ENCODE measurements around the gene DNAJC13. TPM values are rescaled to one million over a fixed set of nuclear protein-coding genes. Genes with fewer than 3 reads are reported as not detected.

DNAJC13 gene
- total RNA-seq, 1 donor from 2014 or later, result 32.8 TPM

- intact Hi-C loops (cut with micrococcal nuclease), result no loop called here
- H3K27me3 Mint-ChIP-seq (ENCODE audit: low read depth), result no peaks in the 10 kb centered on the region
- peaks cover 8% of the 10 kb centered on the region for H3K4me1 Mint-ChIP-seq (ENCODE audit: low read depth)
- no peaks in the 10 kb centered on the region for H3K9me3 Mint-ChIP-seq
- no peak overlapping the region for H3K27ac Mint-ChIP-seq
- H3K36me3 Mint-ChIP-seq (ENCODE audit: low read depth), result peaks cover 30% of the 10 kb centered on the region
- no peak for DNase-seq (ENCODE audit: low spot score)
- H3K4me3 Mint-ChIP-seq (ENCODE audit: low read depth), result no peak overlapping the region
Measured at GRCh38 chr3:132448216-132448961, 31.1 kb downstream of the DNAJC13 start.

GRCh38 chr3:132456136-132456535 is 38.8 kb downstream of the DNAJC13 start:
- Mint-ChIP-seq H3K4me1 (ENCODE audit: low read depth) (no peaks in the 10 kb centered on the region), H3K27me3 (ENCODE audit: low read depth) (no peaks in the 10 kb centered on the region), H3K27ac (no peak overlapping the region), H3K9me3 (no peaks in the 10 kb centered on the region), H3K36me3 (ENCODE audit: low read depth) (peaks cover 77% of the 10 kb centered on the region), H3K4me3 (ENCODE audit: low read depth) (no peak overlapping the region)
- intact Hi-C loops (cut with micrococcal nuclease), result no loop called here
- DNase-seq (ENCODE audit: low spot score), result no peak

- Mint-ChIP-seq H3K36me3 (ENCODE audit: low read depth) (peaks cover 77% of the 10 kb centered on the region), H3K9me3 (no peaks in the 10 kb centered on the region)
- intact Hi-C loops (cut with micrococcal nuclease), result no loop called here
Measured at GRCh38 chr3:132456571-132456970, 39.3 kb downstream of the DNAJC13 start.

GRCh38 chr3:132457286-132457685 is 40.0 kb downstream of the DNAJC13 start:
- Mint-ChIP-seq H3K9me3 (no peaks in the 10 kb centered on the region), H3K4me3 (ENCODE audit: low read depth) (no peak overlapping the region), H3K27me3 (ENCODE audit: low read depth) (no peaks in the 10 kb centered on the region), H3K27ac (no peak overlapping the region), H3K4me1 (ENCODE audit: low read depth) (no peaks in the 10 kb centered on the region), H3K36me3 (ENCODE audit: low read depth) (peaks cover 72% of the 10 kb centered on the region)
- intact Hi-C loops (cut with micrococcal nuclease), result no loop called here
- no peak for DNase-seq (ENCODE audit: low spot score)

More at GRCh38 chr3:132456571-132456970, 39.3 kb downstream of the DNAJC13 start:
- Mint-ChIP-seq H3K4me3 (ENCODE audit: low read depth) (no peak overlapping the region), H3K27ac (no peak overlapping the region), H3K27me3 (ENCODE audit: low read depth) (no peaks in the 10 kb centered on the region), H3K4me1 (ENCODE audit: low read depth) (no peaks in the 10 kb centered on the region)
- no peak for DNase-seq (ENCODE audit: low spot score)

GRCh38 chr3:132459551-132459950 is 42.2 kb downstream of the DNAJC13 start:
- Mint-ChIP-seq H3K27ac (no peak overlapping the region), H3K27me3 (ENCODE audit: low read depth) (no peaks in the 10 kb centered on the region), H3K4me3 (ENCODE audit: low read depth) (no peak overlapping the region), H3K36me3 (ENCODE audit: low read depth) (peaks cover 59% of the 10 kb centered on the region), H3K4me1 (ENCODE audit: low read depth) (no peaks in the 10 kb centered on the region), H3K9me3 (no peaks in the 10 kb centered on the region)
- intact Hi-C loops (cut with micrococcal nuclease), result no loop called here
- DNase-seq (ENCODE audit: low spot score), result no peak

- H3K27ac Mint-ChIP-seq, result no peak overlapping the region
- H3K4me1 Mint-ChIP-seq (ENCODE audit: low read depth), result no peaks in the 10 kb centered on the region
- H3K36me3 Mint-ChIP-seq (ENCODE audit: low read depth), result peaks cover 47% of the 10 kb centered on the region
- H3K4me3 Mint-ChIP-seq (ENCODE audit: low read depth), result no peak overlapping the region
- no peaks in the 10 kb centered on the region for H3K9me3 Mint-ChIP-seq
- no peaks in the 10 kb centered on the region for H3K27me3 Mint-ChIP-seq (ENCODE audit: low read depth)
- intact Hi-C loops (cut with micrococcal nuclease), result no loop called here
- no peak for DNase-seq (ENCODE audit: low spot score)
Measured at GRCh38 chr3:132461544-132461943, 44.2 kb downstream of the DNAJC13 start.

- Mint-ChIP-seq H3K9me3 (no peaks in the 10 kb centered on the region), H3K36me3 (ENCODE audit: low read depth) (peaks cover 40% of the 10 kb centered on the region), H3K4me1 (ENCODE audit: low read depth) (no peaks in the 10 kb centered on the region), H3K27ac (no peak overlapping the region), H3K4me3 (ENCODE audit: low read depth) (no peak overlapping the region), H3K27me3 (ENCODE audit: low read depth) (no peaks in the 10 kb centered on the region)
- no peak for DNase-seq (ENCODE audit: low spot score)
- intact Hi-C loops (cut with micrococcal nuclease), result no loop called here
Measured at GRCh38 chr3:132464066-132464465, 46.8 kb downstream of the DNAJC13 start.

GRCh38 chr3:132469326-132469725 is 52.0 kb downstream of the DNAJC13 start:
- H3K4me1 Mint-ChIP-seq (ENCODE audit: low read depth), result peaks cover 2% of the 10 kb centered on the region
- no peaks in the 10 kb centered on the region for H3K27me3 Mint-ChIP-seq (ENCODE audit: low read depth)
- no peak for DNase-seq (ENCODE audit: low spot score)
- H3K36me3 Mint-ChIP-seq (ENCODE audit: low read depth), result peaks cover 38% of the 10 kb centered on the region
- no peak overlapping the region for H3K4me3 Mint-ChIP-seq (ENCODE audit: low read depth)
- H3K9me3 Mint-ChIP-seq, result no peaks in the 10 kb centered on the region
- no peak overlapping the region for H3K27ac Mint-ChIP-seq
- intact Hi-C loops (cut with micrococcal nuclease), result no loop called here

GRCh38 chr3:132486099-132486498 is 68.8 kb downstream of the DNAJC13 start:
- H3K27ac Mint-ChIP-seq, result no peak overlapping the region
- DNase-seq (ENCODE audit: low spot score), result no peak
- H3K4me1 Mint-ChIP-seq (ENCODE audit: low read depth), result peaks cover 6% of the 10 kb centered on the region
- H3K9me3 Mint-ChIP-seq, result no peaks in the 10 kb centered on the region
- H3K4me3 Mint-ChIP-seq (ENCODE audit: low read depth), result no peak overlapping the region
- H3K36me3 Mint-ChIP-seq (ENCODE audit: low read depth), result peaks cover 27% of the 10 kb centered on the region
- H3K27me3 Mint-ChIP-seq (ENCODE audit: low read depth), result no peaks in the 10 kb centered on the region
- intact Hi-C loops (cut with micrococcal nuclease), result no loop called here

- no peak for DNase-seq (ENCODE audit: low spot score)
- no peaks in the 10 kb centered on the region for H3K9me3 Mint-ChIP-seq
- H3K4me1 Mint-ChIP-seq (ENCODE audit: low read depth), result peaks cover 6% of the 10 kb centered on the region
- intact Hi-C loops (cut with micrococcal nuclease), result no loop called here
- no peak overlapping the region for H3K27ac Mint-ChIP-seq
- H3K36me3 Mint-ChIP-seq (ENCODE audit: low read depth), result peaks cover 31% of the 10 kb centered on the region
- H3K4me3 Mint-ChIP-seq (ENCODE audit: low read depth), result no peak overlapping the region
- H3K27me3 Mint-ChIP-seq (ENCODE audit: low read depth), result no peaks in the 10 kb centered on the region
Measured at GRCh38 chr3:132488151-132488550, 70.8 kb downstream of the DNAJC13 start.

- H3K9me3 Mint-ChIP-seq, result no peaks in the 10 kb centered on the region
- no peak for DNase-seq (ENCODE audit: low spot score)
- H3K27me3 Mint-ChIP-seq (ENCODE audit: low read depth), result no peaks in the 10 kb centered on the region
- intact Hi-C loops (cut with micrococcal nuclease), result no loop called here
- no peak overlapping the region for H3K4me3 Mint-ChIP-seq (ENCODE audit: low read depth)
- no peak overlapping the region for H3K27ac Mint-ChIP-seq
- H3K36me3 Mint-ChIP-seq (ENCODE audit: low read depth), result peaks cover 63% of the 10 kb centered on the region
- peaks cover 3% of the 10 kb centered on the region for H3K4me1 Mint-ChIP-seq (ENCODE audit: low read depth)
Measured at GRCh38 chr3:132499071-132499470, 81.8 kb downstream of the DNAJC13 start.

GRCh38 chr3:132503559-132503958 is 86.3 kb downstream of the DNAJC13 start:
- Mint-ChIP-seq H3K27me3 (ENCODE audit: low read depth) (no peaks in the 10 kb centered on the region), H3K36me3 (ENCODE audit: low read depth) (peaks cover 61% of the 10 kb centered on the region)

GRCh38 chr3:132504375-132504933 is 87.2 kb downstream of the DNAJC13 start:
- DNase-seq (ENCODE audit: low spot score), result no peak
- Mint-ChIP-seq H3K27me3 (ENCODE audit: low read depth) (no peaks in the 10 kb centered on the region), H3K4me1 (ENCODE audit: low read depth) (no peaks in the 10 kb centered on the region), H3K4me3 (ENCODE audit: low read depth) (no peak overlapping the region), H3K27ac (no peak overlapping the region), H3K9me3 (no peaks in the 10 kb centered on the region), H3K36me3 (ENCODE audit: low read depth) (peaks cover 63% of the 10 kb centered on the region)
- intact Hi-C loops (cut with micrococcal nuclease), result no loop called here

More at GRCh38 chr3:132503559-132503958, 86.3 kb downstream of the DNAJC13 start:
- H3K9me3 Mint-ChIP-seq, result no peaks in the 10 kb centered on the region
- no peak overlapping the region for H3K27ac Mint-ChIP-seq
- no peaks in the 10 kb centered on the region for H3K4me1 Mint-ChIP-seq (ENCODE audit: low read depth)
- DNase-seq (ENCODE audit: low spot score), result no peak
- intact Hi-C loops (cut with micrococcal nuclease), result no loop called here
- no peak overlapping the region for H3K4me3 Mint-ChIP-seq (ENCODE audit: low read depth)

All from activated T-helper 2 cell treated with anti-CD3 and anti-CD28 coated beads, Interferon-gamma antibody, Interleukin-2, Interleukin-4, amounts not matched to agents 10 μg/mL and 5 μg/mL and 100 μg/mL, durations not matched to agents 14 hours and 24 hours and 36 hours (primary cell).